Heart right ventricle (tissue), 16 donors: ENCODE measurements around the gene EHD1. TPM values are rescaled to one million over a fixed set of nuclear protein-coding genes. Genes with fewer than 3 reads are reported as not detected.

ENCODE experiments used
- ATAC-seq, 8 donors: fragments of 200-7000 bp; cut with Tn5 transposase; one replicate each; pipeline ENCODE4 v1.9.1; 2020; ENCODE audit warnings: mild to moderate bottlenecking in 8 of 8, moderate library complexity in 8 of 8, moderate number of reproducible peaks in 1 of 8
- DNase-seq, 2 donors: peaks; one replicate each; pipeline ENCODE4 v3.0.0-alpha.2; 2020
- H3K27ac ChIP-seq, 10 donors: fragments of 200-600 bp; sonication (generic) in 2 of 10; one replicate each; pipeline versions ENCODE4 v1.5.0 to v1.8.0; 2020 to 2022; ENCODE audit warnings: mild to moderate bottlenecking in 3 of 10
- H3K27me3 ChIP-seq, 7 donors: fragments of 200-600 bp; one replicate each; pipeline ENCODE4 v1.8.0; 2021 to 2022; ENCODE audit warnings: mild to moderate bottlenecking in 2 of 7
- H3K36me3 ChIP-seq, 9 donors: fragments of 200-600 bp; sonication (generic) in 1 of 9; one replicate each; pipeline versions ENCODE4 v1.5.0 to v1.8.0; 2020 to 2022; ENCODE audit warnings: mild to moderate bottlenecking in 2 of 9
- H3K4me1 ChIP-seq, 9 donors: fragments of 200-600 bp; sonication (generic) in 1 of 9; one replicate each; pipeline versions ENCODE4 v1.5.0 to v1.8.0; 2020 to 2022; ENCODE audit warnings: mild to moderate bottlenecking in 4 of 9
- H3K4me3 ChIP-seq, 10 donors: fragments of 200-600 bp; sonication (generic) in 2 of 10; one replicate each; pipeline versions ENCODE4 v1.5.0 to v1.8.0; 2020 to 2022; ENCODE audit warnings: mild to moderate bottlenecking in 7 of 10, moderate library complexity in 2 of 10
- H3K9me3 ChIP-seq, 11 donors: fragments of 200-600 bp in 10 of 11; sonication (generic) in 2 of 11; one replicate each; pipeline versions ENCODE4 v1.5.0 to v1.8.0; 2013 to 2022; ENCODE audit warnings: mild to moderate bottlenecking in 2 of 11, control low read depth in 1 of 11, moderate library complexity in 1 of 11
- CTCF ChIP-seq, 9 donors: fragments of 200-600 bp; sonication (generic) in 2 of 9; IDR thresholded peaks; one replicate each; pipeline versions ENCODE4 v1.5.0 to v1.8.0; 2021 to 2022; ENCODE audit warnings: antibody characterized with exemption in 9 of 9, mild to moderate bottlenecking in 5 of 9, moderate library complexity in 1 of 9
- WGBS, 2 donors: extraction: QIAGEN DNeasy Blood & Tissue Kit; methylation state at CpG; one replicate each; pipeline ENCODE4 v1.1.7; 2013; ENCODE audit warnings: inconsistent platforms in 1 of 2; 5-methylcytosine and 5-hydroxymethylcytosine counted together
- intact Hi-C, 10 donors: fragments of 100-400 bp; cut with DNase I; formaldehyde crosslinking; loops; one replicate each; pipeline versions ENCODE4 v1.11.1 to v1.14.2; 2022
- polyA plus RNA-seq, 2 donors: library from polyadenylated mRNA; stranded (reverse); fragments of 200-250 nt; gene quantifications; one replicate each; pipeline ENCODE4 v1.2.3, GENCODE V29; 2013
- total RNA-seq, 10 donors: library from RNA; stranded (reverse); fragmentation: NEBNext Ultra II Directional in 3 of 10; extraction: Animal tissue kit (Norgen Biotek cat#: 25700) in 3 of 10; gene quantifications; one replicate each; pipeline versions ENCODE4 v1.2.1 to v1.2.4, GENCODE V29; 2021 to 2023
- donor health status: Arrhythmogenic right ventricular cardiomyopathy.
- donor health status: ischemic (EF 13 %, LVEDD 7.1; RV severe dilation, severe dysfunction).
- donor health status: healthy with polysubstance abuse.
- donor health status: DM: no; HTN: yes; CAD: no.
- donor health status: DM: no; HTN: no; CAD: no.
- donor health status: ischemic (EF 25% LVEDD 6.9; RV normal size, moderate dysfunction).
- donor health status: ischemic (EF 25% LVEDD 5.7; RV mildly dilated, moderate dysfunction).
- donor health status: healthy.
- donor health status: DM: yes; HTN: yes; CAD: no.
- donor health status: Ischemic cardiomyopathy.
- donor health status: ischemic (EF 35%, LVEDD 5.7; RV mildly dilated, moderate dysfunction).
- donor health status: nonischemic (EF 11% LVEDD 7.7; RV severe dilation, severe dysfunction).
- donor health status: DM: yes; HTN: yes; CAD: no.
- donor health status: PGD.
- donor health status: ischemic (EF 29% LVEDD 5.4; RV normal size, mild dysfunction).
- donor health status: nonischemic (EF 23%, LVEDD 6.1; RV moderate dilation, normal function).

Gene EHD1
- total and polyA plus RNA-seq, 12 donors: 26.0 to 73.1 (median 41.1) TPM

DNA sequence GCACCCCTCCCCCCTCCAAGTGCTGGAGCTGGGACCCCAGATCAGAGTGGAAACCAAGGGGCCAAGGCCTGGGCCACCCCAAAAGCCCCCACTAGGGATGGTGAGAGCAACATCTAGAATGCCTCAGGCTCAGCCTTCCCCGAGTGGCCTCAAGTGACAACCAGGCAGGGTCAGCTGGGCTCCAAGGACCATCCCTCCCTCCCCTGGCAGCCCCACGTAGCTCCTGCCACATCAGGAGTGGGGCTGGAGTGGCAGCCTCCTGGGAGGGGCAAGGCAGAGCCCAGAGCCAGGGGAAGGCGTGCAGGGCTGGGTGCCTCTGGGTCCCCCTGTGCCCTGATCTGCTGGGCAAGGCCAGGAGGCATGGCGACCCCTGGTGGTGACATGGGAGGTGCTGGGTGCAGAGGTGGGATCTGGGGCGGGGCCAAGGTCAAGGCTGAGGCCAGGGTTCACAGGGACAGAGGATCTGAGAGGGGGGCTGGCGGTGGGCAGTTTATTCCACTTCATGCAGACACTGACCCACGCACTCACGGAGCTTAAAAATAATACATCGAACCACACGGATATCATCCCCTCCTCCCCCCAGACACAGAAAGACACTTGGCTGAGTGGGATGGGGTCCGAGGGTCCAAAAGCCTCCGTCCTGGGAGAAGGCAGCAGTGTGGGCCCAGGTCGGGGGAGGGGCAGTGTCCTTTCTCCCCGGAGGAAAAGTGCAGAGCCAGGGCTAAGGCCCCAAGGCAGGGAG is 15.8 kb upstream of the EHD1 start:
- DNase-seq: peak; percentile 88 to 92
- H3K27ac ChIP-seq: peak overlapping the region in 7 of 10 donors; percentile 3 to 77 (median 68)
- H3K36me3 ChIP-seq: peaks cover 0 to 49% (median 18%) of the 10 kb centered on the region in 9 donors
- ATAC-seq: peak; percentile 81 to 89 (median 86)
- 31 to 32% methylated on average over 14 of the region's 14 CpGs for WGBS, 2 donors
- intact Hi-C loops: loop anchor here in 9 of 10 donors (1.0 to 10.0 kb wide), 4 partner anchors 47 to 109 kb away; no protein-coding TSS in a partner anchor
- no peak overlapping the region for H3K4me3 ChIP-seq
- no peaks in the 10 kb centered on the region for H3K9me3 ChIP-seq
- TF ChIP-seq CTCF (IDR thresholded peaks at IDR 0.05): peak; percentile 81 to 97 (median 91)
- H3K4me1 ChIP-seq: peaks cover 10 to 40% (median 26%) of the 10 kb centered on the region in 9 donors
- H3K27me3 ChIP-seq: no peaks in the 10 kb centered on the region

DNA sequence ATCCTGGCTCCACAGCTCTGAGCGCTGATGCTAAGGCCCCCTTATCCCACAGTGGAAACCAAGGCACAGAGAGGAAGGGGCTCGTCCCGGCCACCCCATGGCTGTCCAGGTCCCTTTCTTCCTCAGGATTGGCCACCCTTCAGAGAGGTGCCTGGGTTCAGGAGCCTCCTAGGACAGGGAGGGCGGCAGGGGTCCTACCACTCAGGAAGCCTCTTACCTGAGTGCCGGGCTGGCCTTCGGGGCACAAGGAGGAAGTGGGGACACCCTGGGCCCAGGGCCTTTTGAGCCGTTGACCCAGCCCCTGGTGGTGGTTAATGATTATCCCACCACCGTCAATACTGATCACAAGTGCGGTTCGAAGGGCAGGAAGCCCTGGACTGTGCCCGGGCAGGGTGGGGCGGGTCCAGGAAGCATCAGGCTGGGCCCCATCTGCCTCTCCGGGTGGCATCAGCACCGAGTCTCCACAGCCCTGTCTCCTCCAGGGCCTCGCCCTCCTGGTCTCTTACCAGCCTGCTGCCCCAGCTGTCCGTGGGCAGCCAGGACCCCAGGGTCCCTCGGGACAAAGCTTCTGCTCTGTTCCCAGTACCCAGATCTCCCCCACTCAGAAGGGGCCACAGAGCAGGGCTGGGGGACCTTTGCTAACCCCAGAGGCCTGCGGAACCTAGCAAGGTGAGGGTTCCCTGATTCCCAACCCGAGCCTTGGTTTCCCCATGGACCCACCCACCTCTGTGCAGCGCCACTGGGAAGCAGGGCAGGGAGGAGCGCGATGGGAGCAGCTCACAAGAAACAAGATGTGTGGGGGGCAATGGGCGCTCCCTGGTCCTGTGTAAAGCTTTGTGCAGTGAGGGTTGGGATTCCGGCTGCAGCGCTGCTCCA is 15.0 kb upstream of the EHD1 start:
- H3K9me3 ChIP-seq: no peaks in the 10 kb centered on the region
- H3K27me3 ChIP-seq: no peaks in the 10 kb centered on the region
- H3K4me3 ChIP-seq: no peak overlapping the region
- intact Hi-C loops: loop anchor here in 9 of 10 donors (1.0 to 10.0 kb wide), 4 partner anchors 46 to 109 kb away; no protein-coding TSS in a partner anchor
- peaks cover 0 to 41% (median 10%) of the 10 kb centered on the region in 9 donors for H3K36me3 ChIP-seq
- no peak for TF ChIP-seq CTCF (IDR thresholded peaks at IDR 0.05)
- 77 to 83% methylated on average over 25 of the region's 25 CpGs for WGBS, 2 donors
- DNase-seq (no peak), ATAC-seq (peak in 4 of 8 donors; percentile 1 to 16 (median 4))
- H3K4me1 ChIP-seq: peaks cover 10 to 47% (median 30%) of the 10 kb centered on the region in 9 donors
- peak overlapping the region; percentile 18 to 77 (median 52) for H3K27ac ChIP-seq

- DNase-seq: no peak
- intact Hi-C loops: loop anchor here in 5 of 10 donors (1.0 to 10.0 kb wide), 3 partner anchors 45 to 108 kb away; no protein-coding TSS in a partner anchor
- H3K4me3 ChIP-seq: no peak overlapping the region
Measured at GRCh38 chr11:64892838-64893193, 14.4 kb upstream of the EHD1 start.

More at GRCh38 chr11:64892838-64893193, 14.4 kb upstream of the EHD1 start:
- H3K27ac ChIP-seq: peak overlapping the region in 9 of 10 donors; percentile 30 to 77 (median 64)
- H3K4me1 ChIP-seq: peaks cover 12 to 53% (median 36%) of the 10 kb centered on the region in 9 donors
- no peak for TF ChIP-seq CTCF (IDR thresholded peaks at IDR 0.05)
- H3K9me3 ChIP-seq: no peaks in the 10 kb centered on the region
- no peaks in the 10 kb centered on the region for H3K27me3 ChIP-seq
- H3K36me3 ChIP-seq: peaks cover 0 to 35% (median 5%) of the 10 kb centered on the region in 9 donors
- 85 to 87% methylated on average over 10 of the region's 10 CpGs for WGBS, 2 donors
- ATAC-seq: no peak
